HUES64 (cell line): ENCODE measurements around the gene PRDM11.

Source experiments
- H3K27ac ChIP-seq: 2 replicates; pipeline ENCODE4 v1.7.0; 2013; ENCODE audit warnings: low read depth, low read length, inconsistent platforms
- H3K27me3 ChIP-seq: 2 replicates; pipeline ENCODE4 v1.6.1; 2013; ENCODE audit warnings: mild to moderate bottlenecking, low read length; ENCODE audit not compliant: insufficient read depth
- H3K36me3 ChIP-seq: 2 replicates; pipeline ENCODE4 v1.6.1; 2013; ENCODE audit warnings: mild to moderate bottlenecking, low read length; ENCODE audit not compliant: insufficient read depth
- H3K4me1 ChIP-seq: 2 replicates; pipeline ENCODE4 v1.6.1; 2013; ENCODE audit warnings: mild to moderate bottlenecking, low read length, moderate library complexity; ENCODE audit not compliant: insufficient read depth
- H3K4me3 ChIP-seq: 2 replicates; pipeline ENCODE4 v1.5.1; 2013; ENCODE audit warnings: mild to moderate bottlenecking, low read length, moderate library complexity
- H3K9ac ChIP-seq: 2 replicates; pipeline ENCODE4 v1.6.1; 2013; ENCODE audit warnings: mild to moderate bottlenecking, low read depth, low read length
- H3K9me3 ChIP-seq: 2 replicates; pipeline ENCODE4 v1.6.1; 2013; ENCODE audit warnings: low read depth, low read length; ENCODE audit not compliant: insufficient read depth
- WGBS: fragments of 150-250, 120-280 bp; methylation state at CpG from one replicate; pipeline ENCODE4 v1.1.7; 2013; ENCODE audit warnings: missing lambda C conversion rate; 5-methylcytosine and 5-hydroxymethylcytosine counted together

Gene PRDM11

GRCh38 chr11:45216901-45217300 lies 70.5 kb downstream of the PRDM11 start:
- WGBS = 85% methylated on average over 2 of the region's 2 CpGs
- Histone ChIP-seq H3K27me3 (no peaks in the 10 kb centered on the region), H3K4me1 (no peaks in the 10 kb centered on the region), H3K9me3 (no peaks in the 10 kb centered on the region), H3K9ac (no peak overlapping the region), H3K36me3 (no peaks in the 10 kb centered on the region), H3K4me3 (no peak overlapping the region), H3K27ac (no peak overlapping the region)

DNA sequence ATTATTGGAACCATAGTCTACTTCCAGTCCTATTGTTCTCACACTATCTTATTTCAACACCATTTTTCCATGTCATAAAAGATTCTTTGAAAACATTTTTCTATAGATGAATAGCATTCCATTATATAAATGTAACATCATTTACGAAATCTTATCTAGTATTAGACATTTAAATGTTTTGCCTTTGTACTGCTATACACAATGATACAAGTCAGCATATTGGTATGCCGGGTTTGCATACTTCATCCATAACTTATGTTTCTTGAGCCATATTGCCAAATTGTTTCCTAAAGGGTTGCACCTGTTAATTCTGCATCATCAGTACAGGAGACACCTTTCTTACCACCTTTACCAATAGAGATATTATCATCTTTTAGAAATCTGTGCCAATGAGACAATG lies 71.6 kb downstream of the PRDM11 start:
- Histone ChIP-seq H3K4me3 (no peak overlapping the region), H3K9ac (no peak overlapping the region), H3K27me3 (no peaks in the 10 kb centered on the region), H3K27ac (no peak overlapping the region), H3K36me3 (no peaks in the 10 kb centered on the region), H3K4me1 (no peaks in the 10 kb centered on the region), H3K9me3 (no peaks in the 10 kb centered on the region)
- WGBS = 100% methylated on average over 2 of the region's 2 CpGs

DNA sequence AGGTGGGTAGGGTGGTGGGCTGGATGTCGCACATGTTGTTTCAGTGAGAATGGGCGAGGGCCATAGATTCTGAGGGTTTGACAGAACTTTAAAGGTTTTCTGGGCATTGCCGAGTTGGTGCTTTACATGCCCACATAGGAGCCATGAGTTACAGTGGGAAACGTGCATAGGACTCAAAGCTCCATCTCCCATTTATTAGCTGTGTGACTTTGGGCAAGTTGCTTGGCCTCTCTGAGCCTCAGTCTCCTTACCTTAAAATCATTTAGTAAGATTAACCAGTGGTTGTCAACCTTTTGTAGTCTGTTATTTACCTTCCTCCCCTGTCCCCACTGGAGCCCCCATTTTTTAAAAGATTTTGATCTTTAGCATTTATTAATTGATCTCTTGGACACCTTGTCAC lies 72.3 kb downstream of the PRDM11 start:
- no peaks in the 10 kb centered on the region for H3K27me3 ChIP-seq
- no peaks in the 10 kb centered on the region for H3K9me3 ChIP-seq
- 90% methylated on average over 4 of the region's 4 CpGs for WGBS
- H3K4me1 ChIP-seq = no peaks in the 10 kb centered on the region
- H3K36me3 ChIP-seq = no peaks in the 10 kb centered on the region
- no peak overlapping the region for H3K27ac ChIP-seq
- no peak overlapping the region for H3K9ac ChIP-seq
- H3K4me3 ChIP-seq = no peak overlapping the region

GRCh38 chr11:45219411-45219810 lies 73.0 kb downstream of the PRDM11 start:
- no peaks in the 10 kb centered on the region for H3K27me3 ChIP-seq
- H3K27ac ChIP-seq = no peak overlapping the region
- H3K4me3 ChIP-seq = no peak overlapping the region
- no peaks in the 10 kb centered on the region for H3K4me1 ChIP-seq
- H3K9ac ChIP-seq = no peak overlapping the region
- no peaks in the 10 kb centered on the region for H3K9me3 ChIP-seq
- 95% methylated on average over 18 of the region's 18 CpGs for WGBS
- H3K36me3 ChIP-seq = no peaks in the 10 kb centered on the region

DNA sequence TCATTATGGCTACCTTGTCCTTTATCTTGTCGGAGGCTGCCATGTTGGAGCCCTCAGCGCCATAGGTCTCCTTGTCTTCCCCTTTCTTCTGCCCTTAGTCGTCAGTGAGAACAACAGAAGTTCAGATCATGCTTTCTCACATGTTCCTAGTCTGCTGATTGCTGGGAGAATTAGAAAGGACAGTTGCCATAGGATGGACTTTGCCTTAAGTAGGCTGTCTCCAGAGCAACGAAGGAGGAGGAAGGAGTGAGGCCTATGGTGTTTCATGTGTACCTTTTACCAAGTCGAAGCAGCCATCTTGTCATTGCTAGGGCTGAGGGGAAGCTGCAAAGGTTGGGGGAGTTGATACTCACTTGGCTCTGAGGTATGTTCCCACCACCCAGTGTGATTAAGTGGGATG lies 77.1 kb downstream of the PRDM11 start:
- Histone ChIP-seq H3K27ac (no peak overlapping the region), H3K4me3 (no peak overlapping the region), H3K27me3 (no peaks in the 10 kb centered on the region), H3K9ac (no peak overlapping the region), H3K9me3 (no peaks in the 10 kb centered on the region), H3K36me3 (peaks cover 15% of the 10 kb centered on the region; the same call in 1 of the 2 replicates), H3K4me1 (no peaks in the 10 kb centered on the region)
- WGBS = 92% methylated on average over 5 of the region's 5 CpGs

- no peaks in the 10 kb centered on the region for H3K27me3 ChIP-seq
- H3K36me3 ChIP-seq = peaks cover 15% of the 10 kb centered on the region; the same call in 1 of the 2 replicates
- no peaks in the 10 kb centered on the region for H3K9me3 ChIP-seq
- no peaks in the 10 kb centered on the region for H3K4me1 ChIP-seq
- 96% methylated on average over 11 of the region's 11 CpGs for WGBS
- no peak overlapping the region for H3K27ac ChIP-seq
- no peak overlapping the region for H3K9ac ChIP-seq
- no peak overlapping the region for H3K4me3 ChIP-seq
Measured at GRCh38 chr11:45224766-45225165, 78.3 kb downstream of the PRDM11 start.

GRCh38 chr11:45225277-45225676 lies 78.8 kb downstream of the PRDM11 start:
- no peak overlapping the region for H3K9ac ChIP-seq
- no peak overlapping the region for H3K4me3 ChIP-seq
- H3K36me3 ChIP-seq = peaks cover 15% of the 10 kb centered on the region; the same call in 1 of the 2 replicates
- no peak overlapping the region for H3K27ac ChIP-seq
- H3K9me3 ChIP-seq = no peaks in the 10 kb centered on the region
- no peaks in the 10 kb centered on the region for H3K4me1 ChIP-seq
- WGBS = 97% methylated on average over 1 of the region's 1 CpG
- H3K27me3 ChIP-seq = no peaks in the 10 kb centered on the region

DNA sequence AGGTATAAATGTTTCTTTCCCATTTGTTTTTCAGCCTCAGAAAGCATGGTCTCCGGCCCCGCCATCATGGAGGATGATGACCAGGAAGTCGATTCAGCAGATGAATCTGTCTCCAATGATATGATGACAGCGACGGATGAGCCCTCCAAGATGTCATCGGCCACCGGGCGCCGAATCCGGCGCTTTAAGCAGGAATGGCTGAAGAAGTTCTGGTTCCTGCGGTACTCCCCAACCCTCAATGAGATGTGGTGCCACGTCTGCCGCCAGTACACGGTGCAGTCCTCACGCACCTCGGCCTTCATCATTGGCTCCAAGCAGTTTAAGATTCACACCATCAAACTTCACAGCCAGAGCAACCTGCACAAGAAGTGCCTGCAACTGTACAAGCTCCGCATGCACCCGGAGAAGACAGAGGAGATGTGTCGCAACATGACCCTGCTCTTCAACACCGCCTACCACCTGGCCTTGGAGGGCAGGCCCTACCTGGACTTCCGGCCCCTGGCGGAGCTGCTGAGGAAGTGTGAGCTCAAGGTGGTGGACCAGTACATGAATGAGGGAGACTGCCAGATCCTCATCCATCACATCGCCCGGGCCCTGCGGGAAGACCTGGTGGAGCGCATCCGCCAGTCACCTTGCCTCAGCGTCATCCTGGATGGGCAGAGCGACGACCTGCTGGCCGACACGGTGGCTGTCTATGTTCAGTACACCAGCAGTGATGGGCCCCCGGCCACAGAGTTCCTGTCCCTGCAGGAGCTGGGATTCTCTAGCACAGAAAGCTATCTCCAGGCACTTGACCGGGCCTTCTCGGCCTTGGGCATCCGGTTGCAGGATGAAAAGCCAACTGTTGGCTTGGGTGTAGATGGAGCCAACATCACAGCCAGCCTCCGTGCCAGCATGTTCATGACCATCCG lies 79.8 kb downstream of the PRDM11 start:
- H3K9me3 ChIP-seq = no peaks in the 10 kb centered on the region
- no peak overlapping the region for H3K9ac ChIP-seq
- peaks cover 15% of the 10 kb centered on the region; the same call in 1 of the 2 replicates for H3K36me3 ChIP-seq
- no peak overlapping the region for H3K27ac ChIP-seq
- H3K4me1 ChIP-seq = no peaks in the 10 kb centered on the region
- H3K27me3 ChIP-seq = no peaks in the 10 kb centered on the region
- H3K4me3 ChIP-seq = no peak overlapping the region
- 97% methylated on average over 39 of the region's 39 CpGs for WGBS

GRCh38 chr11:45226901-45227300 lies 80.5 kb downstream of the PRDM11 start:
- H3K27me3 ChIP-seq = no peaks in the 10 kb centered on the region
- no peak overlapping the region for H3K27ac ChIP-seq
- no peak overlapping the region for H3K9ac ChIP-seq
- WGBS = 96% methylated on average over 21 of the region's 21 CpGs
- no peak overlapping the region for H3K4me3 ChIP-seq
- no peaks in the 10 kb centered on the region for H3K9me3 ChIP-seq
- no peaks in the 10 kb centered on the region for H3K4me1 ChIP-seq
- peaks cover 15% of the 10 kb centered on the region; the same call in 1 of the 2 replicates for H3K36me3 ChIP-seq

GRCh38 chr11:45227836-45228235 lies 81.4 kb downstream of the PRDM11 start:
- H3K9me3 ChIP-seq = no peaks in the 10 kb centered on the region
- no peaks in the 10 kb centered on the region for H3K27me3 ChIP-seq
- WGBS = 98% methylated on average over 18 of the region's 19 CpGs
- no peak overlapping the region for H3K27ac ChIP-seq
- H3K36me3 ChIP-seq = peaks cover 15% of the 10 kb centered on the region; the same call in 1 of the 2 replicates
- no peak overlapping the region for H3K4me3 ChIP-seq
- H3K9ac ChIP-seq = no peak overlapping the region
- no peaks in the 10 kb centered on the region for H3K4me1 ChIP-seq

- H3K9me3 ChIP-seq = no peaks in the 10 kb centered on the region
- H3K4me1 ChIP-seq = peaks cover 3% of the 10 kb centered on the region; the same call in 1 of the 2 replicates
- WGBS = 96% methylated on average over 4 of the region's 5 CpGs
- H3K9ac ChIP-seq = no peak overlapping the region
- no peak overlapping the region for H3K27ac ChIP-seq
- H3K4me3 ChIP-seq = no peak overlapping the region
- H3K27me3 ChIP-seq = no peaks in the 10 kb centered on the region
- H3K36me3 ChIP-seq = peaks cover 15% of the 10 kb centered on the region; the same call in 1 of the 2 replicates
Measured at GRCh38 chr11:45229401-45230020, 83.1 kb downstream of the PRDM11 start.
